ENCODE data around the gene PIGQ.

- TF ChIP-seq EZH2 (IDR thresholded peaks at IDR 0.05; ENCODE audit: low read depth), result no peak
- TF ChIP-seq CTCF (conservative IDR thresholded peaks at IDR 0.05), result no peak
Observed at GRCh38 chr16:572865-573650, 3.3 kb downstream of the PIGQ start.

Measured in PC-9 (cell line).